NOMO-1 treated with dmso at 0.1 percent for 144 hours (cell line): Measurements from ENCODE around the gene SAT2.
"Not testable (repeated sequence)": the region's sequence is repeated elsewhere in the genome, so short reads cannot be mapped to it uniquely, and the experiment has no call there.

ENCODE experiments used
- DNase-seq: peaks from one replicate; lab custom pipeline; 2025; ENCODE audit not compliant: unreplicated experiment; lab: John Stamatoyannopoulos, UW

SAT2 gene

GRCh38 chr17:7627250-7628121 lies at the start of gene SAT2:
Gene SAT2, minus strand, starts transcription at chr17:7627821. Its CDS starts 186 bp downstream, at chr17:7627635.
- DNase-seq, result peak; percentile 84

DNA sequence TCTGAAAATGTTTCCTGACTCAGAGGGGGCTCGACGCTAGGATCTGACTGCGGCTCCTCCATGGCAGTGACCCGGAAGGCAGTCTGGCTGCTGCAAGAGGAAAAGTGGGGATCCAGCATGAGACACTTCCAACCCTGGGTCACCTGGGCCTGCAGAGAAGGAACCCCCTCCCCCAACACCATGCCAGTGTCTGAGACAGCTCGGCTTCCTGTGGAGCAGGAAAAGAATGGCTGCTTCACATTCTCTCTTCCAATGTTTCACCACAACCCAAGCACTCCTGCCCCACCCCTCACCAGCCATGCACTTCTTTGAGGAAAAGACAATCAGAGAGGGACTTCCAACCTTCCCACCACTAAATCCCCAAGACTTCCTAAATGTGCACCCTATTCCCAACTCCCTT lies 48.9 kb upstream of the SAT2 start:
- DNase-seq, result no peak

- DNase-seq, result no peak
Observed at GRCh38 chr17:7674934-7675333, 47.3 kb upstream of the SAT2 start.

DNA sequence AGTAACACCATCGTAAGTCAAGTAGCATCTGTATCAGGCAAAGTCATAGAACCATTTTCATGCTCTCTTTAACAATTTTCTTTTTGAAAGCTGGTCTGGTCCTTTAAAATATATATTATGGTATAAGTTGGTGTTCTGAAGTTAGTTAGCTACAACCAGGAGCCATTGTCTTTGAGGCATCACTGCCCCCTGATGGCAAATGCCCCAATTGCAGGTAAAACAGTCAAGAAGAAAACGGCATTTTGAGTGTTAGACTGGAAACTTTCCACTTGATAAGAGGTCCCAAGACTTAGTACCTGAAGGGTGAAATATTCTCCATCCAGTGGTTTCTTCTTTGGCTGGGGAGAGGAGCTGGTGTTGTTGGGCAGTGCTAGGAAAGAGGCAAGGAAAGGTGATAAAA lies 45.6 kb upstream of the SAT2 start:
- no peak for DNase-seq

DNA sequence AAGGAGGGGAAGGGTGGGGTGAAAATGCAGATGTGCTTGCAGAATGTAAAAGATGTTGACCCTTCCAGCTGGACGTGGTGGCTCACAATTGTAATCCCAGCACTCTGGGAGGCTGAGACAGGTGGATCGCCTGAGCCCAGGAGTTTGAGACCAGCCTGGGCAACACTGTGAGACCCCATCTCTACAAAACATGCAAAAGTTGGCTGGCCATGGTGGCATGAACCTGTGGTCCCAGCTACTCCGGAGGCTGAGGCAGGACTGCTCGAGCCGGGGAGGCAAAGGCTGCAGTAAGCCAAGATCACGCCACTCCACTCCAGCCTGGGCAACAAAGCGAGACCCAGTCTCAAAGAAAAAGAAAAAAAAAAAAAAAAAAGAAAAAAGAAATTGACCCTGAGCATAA lies 40.9 kb upstream of the SAT2 start:
- DNase-seq, result no peak

DNA sequence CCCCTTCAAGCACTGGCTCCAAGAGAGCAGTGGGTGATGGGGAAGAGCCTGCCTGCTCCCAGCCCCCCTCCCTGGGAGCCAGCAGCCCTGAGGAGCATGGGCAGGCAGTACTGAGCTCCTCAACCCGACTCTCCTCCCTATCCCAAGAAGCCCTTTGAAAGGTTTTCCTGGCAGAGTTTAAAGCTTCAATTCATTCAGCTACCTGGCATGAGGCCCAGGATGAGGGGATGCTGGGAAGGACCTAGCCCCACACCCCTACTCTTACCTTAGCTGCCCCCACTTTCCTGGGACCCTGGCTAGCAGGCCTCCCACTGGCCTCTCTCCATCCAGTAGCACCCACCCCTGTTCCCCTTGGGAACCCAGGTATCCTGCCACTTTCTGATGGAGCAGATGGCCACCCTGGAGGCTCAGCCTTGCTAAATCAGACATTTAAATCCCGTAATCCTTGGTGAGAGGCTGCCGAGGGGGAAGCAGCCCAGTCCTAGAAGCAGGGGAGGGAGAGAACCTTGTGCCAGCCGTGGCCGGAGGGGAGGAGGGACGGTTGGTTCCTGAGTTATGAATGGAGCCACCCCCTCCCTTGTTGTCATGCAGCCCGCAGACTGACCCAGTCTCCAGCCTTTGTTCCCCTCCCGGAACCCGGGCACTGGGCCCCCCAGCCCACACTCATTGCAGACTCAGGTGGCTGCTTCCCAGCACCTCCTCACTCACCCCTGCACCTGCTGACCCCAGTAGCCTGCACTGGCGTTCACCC lies 40.2 kb upstream of the SAT2 start:
- DNase-seq, result no peak

DNA sequence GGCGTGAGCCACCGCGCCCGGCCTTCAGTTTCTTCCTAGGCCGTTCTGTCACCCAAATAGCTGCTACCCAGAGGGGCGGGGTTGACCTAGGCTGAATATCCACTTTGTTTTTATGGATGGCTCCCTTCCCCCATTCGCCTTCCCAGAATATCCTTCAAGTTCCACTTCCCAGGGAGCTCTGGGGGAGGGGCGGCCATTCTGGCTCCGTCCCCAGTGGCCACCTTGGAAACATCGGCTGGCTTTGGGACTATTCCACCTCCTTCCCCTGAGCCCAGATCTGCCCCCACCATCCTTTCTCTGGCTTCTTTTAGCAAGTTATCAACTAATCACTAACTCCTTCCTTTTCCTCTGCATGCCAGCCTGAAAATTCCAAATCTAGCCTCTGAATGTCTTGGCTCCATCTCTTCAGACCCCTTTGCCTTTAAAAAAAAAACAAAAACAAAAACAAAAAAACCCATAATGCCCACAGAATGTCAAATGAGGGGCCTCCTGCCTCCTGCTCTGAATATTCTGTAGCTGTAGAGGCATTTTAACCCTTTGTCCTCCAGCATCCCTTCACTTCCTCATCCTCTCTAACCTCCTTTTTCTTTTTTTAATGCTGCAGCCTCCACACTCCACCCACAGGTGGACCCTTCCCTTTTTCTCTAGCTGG lies 29.5 kb upstream of the SAT2 start:
- no peak for DNase-seq

- DNase-seq, result no peak
Observed at GRCh38 chr17:7655541-7655840, 27.9 kb upstream of the SAT2 start.

DNA sequence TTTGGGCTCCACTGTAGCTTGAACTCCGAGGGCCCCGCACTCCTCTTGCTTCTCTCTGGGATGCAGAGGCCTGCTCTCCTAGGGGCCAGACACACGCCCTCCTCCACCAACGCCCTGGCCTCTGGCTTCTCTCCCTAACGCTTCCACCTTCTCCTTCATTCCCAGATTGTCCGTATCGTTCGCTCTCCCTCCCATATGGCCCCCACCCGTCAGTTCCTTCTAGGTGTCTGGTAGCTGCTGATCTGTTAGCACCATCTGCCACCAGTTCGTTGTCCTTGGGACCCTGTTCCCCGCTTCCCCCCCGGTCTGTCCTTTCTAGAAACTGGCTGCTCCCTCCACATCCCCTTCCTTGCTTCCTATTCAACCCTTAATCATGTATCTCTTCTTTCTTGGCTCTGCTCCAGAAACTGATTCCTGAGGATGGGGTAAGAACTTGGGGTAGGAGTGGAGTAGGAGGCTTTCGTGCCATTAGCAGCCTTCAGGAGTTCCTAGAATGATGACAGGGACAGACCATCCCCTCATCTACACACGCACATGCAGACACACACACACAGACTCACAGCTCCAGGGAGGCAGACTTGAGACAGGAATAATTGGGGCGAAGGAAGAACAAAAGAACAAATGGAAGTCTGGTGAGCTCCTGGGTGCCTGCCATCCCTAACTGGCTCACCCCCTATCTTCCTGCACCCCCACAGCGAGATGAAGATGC lies 27.4 kb upstream of the SAT2 start:
- DNase-seq, result no peak

- no peak for DNase-seq
Observed at GRCh38 chr17:7652388-7653356, 25.1 kb upstream of the SAT2 start.

DNA sequence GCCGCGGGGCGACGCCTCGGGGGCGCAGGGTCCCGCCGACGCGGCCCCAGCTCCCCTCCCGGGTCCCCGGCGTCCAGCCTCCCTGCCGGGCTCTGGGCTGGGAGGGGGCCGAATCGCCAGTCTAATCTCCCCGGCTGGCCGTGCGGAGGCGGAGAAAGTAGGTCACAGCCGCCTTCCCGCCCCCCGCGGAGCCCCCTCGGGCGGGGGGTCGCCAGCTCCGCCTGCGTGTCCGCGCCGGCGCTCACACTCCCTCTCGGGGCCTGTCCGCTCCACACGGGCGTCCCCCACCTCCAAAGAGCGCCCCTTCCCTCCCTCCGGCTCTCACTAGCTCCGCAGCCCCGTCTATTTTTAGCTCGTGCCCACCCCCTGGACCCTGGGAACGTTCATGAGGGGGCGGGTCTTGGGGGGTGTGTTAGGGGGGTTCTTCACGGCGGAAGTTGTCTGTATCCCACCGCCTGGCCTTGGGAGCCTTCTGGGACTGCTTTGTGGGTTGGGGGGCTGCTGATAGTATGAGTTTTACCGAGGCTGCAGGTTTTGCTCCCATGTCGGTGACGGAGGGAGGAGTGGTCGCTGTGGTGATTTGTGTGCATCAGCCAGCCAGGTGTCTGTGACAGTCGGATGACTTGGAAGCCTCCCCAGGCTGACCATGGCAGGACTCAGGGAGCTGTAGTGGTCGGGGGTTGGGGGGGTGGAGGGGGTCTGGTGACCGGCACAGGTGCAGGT lies 24.2 kb upstream of the SAT2 start:
- DNase-seq, result no peak

- DNase-seq, result no peak
Observed at GRCh38 chr17:7651097-7651664, 23.6 kb upstream of the SAT2 start.

- no peak for DNase-seq
Observed at GRCh38 chr17:7650509-7651096, 23.0 kb upstream of the SAT2 start, which contains the start of gene ATP1B2. Gene ATP1B2, plus strand, starts transcription at chr17:7650926. Its CDS starts 593 bp downstream, at chr17:7651519.

DNA sequence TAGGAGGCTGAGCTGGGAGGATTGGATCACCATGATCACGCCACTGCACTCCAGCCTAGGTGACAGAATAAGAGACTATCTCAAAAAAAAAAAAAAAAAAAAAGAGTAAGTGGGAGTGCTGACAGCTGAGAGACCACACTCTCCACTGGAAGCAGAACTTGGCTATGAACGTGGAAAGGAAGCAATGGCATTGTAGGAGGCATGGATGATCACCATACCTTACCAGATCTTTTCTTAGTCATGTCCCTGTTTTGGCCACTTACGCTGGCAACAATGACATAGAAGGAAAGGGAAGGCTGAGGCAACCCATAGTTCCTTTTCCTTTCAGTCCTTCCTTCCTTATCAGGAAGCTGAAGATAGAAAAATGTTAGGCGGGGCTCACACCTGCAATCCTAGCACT lies 19.4 kb upstream of the SAT2 start:
- no peak for DNase-seq

DNA sequence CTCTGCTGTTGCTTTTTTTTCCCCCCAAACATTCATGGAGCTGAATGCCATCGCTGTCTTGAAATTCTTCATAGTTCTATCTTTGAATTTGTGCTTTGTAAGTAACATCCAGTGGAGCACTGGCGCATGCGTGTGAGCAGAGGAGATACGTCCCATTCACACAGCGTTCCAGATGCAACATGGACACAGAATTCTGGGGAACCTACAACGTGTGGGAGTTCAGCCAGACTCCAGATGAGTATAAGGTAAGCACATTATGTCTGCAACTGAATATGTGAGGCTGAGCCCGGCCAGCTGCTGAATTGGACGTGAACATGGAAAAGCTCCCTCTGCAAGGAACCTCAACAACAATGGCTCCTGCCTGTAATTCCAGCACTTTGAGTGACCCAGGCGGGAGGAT lies 18.8 kb upstream of the SAT2 start:
- no peak for DNase-seq

DNA sequence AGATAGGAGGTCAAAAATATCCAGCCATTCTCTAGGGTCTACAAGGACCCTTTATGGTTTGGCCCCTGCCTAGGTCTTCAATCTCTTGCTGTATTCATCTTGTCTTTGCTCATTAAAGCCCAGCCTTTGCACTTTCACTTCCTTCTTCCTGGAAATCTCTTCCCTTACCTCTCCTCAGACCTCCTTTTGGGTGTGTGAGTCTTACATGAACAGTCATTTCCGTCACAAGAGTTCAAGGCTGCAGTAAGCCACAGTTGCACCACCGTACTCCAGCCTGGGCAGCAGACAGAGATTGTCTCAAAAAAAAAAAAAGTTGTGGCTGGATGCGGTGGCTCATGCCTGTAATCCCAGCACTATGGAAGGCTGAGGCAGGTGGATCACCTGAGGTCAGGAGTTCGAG lies 17.2 kb upstream of the SAT2 start:
- DNase-seq, result peak; percentile 94

DNA sequence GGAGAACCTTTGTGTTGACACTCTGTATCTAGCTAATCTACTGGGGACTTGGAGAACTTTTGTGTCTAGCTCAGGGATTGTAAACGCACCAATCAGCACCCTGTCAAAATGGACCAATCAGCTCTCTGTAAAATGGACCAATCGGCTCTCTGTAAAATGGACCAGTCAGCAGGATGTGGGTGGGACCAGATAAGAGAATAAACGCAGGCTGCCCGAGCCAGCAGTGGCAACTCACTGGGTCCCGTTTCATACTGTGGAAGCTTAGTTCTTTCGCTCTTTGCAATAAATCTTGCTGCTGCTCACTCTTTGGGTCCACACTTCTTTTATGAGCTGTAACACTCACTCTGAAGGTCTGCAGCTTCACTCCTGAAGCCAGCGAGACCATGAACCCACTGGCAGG lies 14.0 kb upstream of the SAT2 start:
- not testable (repeated sequence) for DNase-seq

GRCh38 chr17:7640783-7641182 lies 13.2 kb upstream of the SAT2 start:
- DNase-seq, result no peak

DNA sequence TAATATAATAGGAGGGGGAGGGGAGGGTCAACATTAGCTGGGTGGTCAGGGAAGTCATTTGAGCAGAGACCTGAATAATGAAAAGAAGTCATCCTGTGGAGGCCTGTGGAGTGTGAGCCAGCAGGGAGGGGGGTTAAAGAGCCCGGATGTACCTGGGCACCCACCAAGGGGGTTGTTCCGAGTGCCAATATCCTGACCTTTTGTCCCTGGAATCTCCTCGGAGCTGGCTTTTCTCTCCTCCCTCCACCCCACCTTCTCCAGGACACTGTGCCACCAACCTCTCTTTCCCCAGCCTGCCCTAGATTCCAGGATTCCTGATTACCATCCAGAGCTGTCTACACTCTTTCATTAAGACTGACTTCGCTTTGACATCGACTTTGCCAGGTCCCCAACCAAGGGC lies 8.5 kb upstream of the SAT2 start:
- no peak for DNase-seq
